ENCODE data around the gene ARHGAP20. TPM values are rescaled to one million over a fixed set of nuclear protein-coding genes. Genes with fewer than 3 reads are reported as not detected.

Gene ARHGAP20
- total RNA-seq (2014; rRNA removed; shearing (Covaris generic)) (0.76 and 0.97 TPM in 2 replicates), polyA plus RNA-seq (2016; fragmentation: Nextera tagmentation; extraction: Ambion mirVana) (0.62 and 0.84 TPM in 2 replicates)

GRCh38 chr11:110711776-110712658 is at the start of gene ARHGAP20:
TSS of gene ARHGAP20 (minus strand) at chr11:110712437. CDS start at chr11:110712231, 206 bp downstream.
- H4K20me1 ChIP-seq (ENCODE audit: insufficient read depth) = no peaks in the 10 kb centered on the region
- TF ChIP-seq EZH2phosphoT487 (IDR thresholded peaks at IDR 0.05; ENCODE audit: insufficient read depth, low read depth) = no peak
- no peak for TF ChIP-seq EZH2 (IDR thresholded peaks at IDR 0.05; ENCODE audit: insufficient read depth, poor library complexity, severe bottlenecking)
- 1 to 2% methylated on average over 46 to 83 of the region's 109 CpGs for WGBS, 2 experiments (ENCODE audit: low coverage in 1 of 2, low lambda C conversion rate in 2 of 2, missing lambda C conversion rate in 2 of 2)
- H3K4me1 ChIP-seq (ENCODE audit: insufficient read depth) = peaks cover 22% of the 10 kb centered on the region
- H3K9me2 ChIP-seq (ENCODE audit: insufficient read depth) = no peaks in the 10 kb centered on the region
- no peaks in the 10 kb centered on the region for H3K36me3 ChIP-seq (ENCODE audit: low read depth)
- H2AFZ ChIP-seq = peak within 1 kb of the TSS; percentile 92
- DNase-seq = peak; percentile 87
- no peak within 1 kb of the TSS for H3K27ac ChIP-seq
- H3K27me3 ChIP-seq (replicated peaks; ENCODE audit: insufficient read depth) = no peaks in the 10 kb centered on the region
- H3K9ac ChIP-seq = peak within 1 kb of the TSS; percentile 54
- H3K9me3 ChIP-seq (ENCODE audit: low read depth) = no peaks in the 10 kb centered on the region
- peaks cover 40% of the 10 kb centered on the region for H3F3A ChIP-seq (ENCODE audit: insufficient read depth)
- peak within 1 kb of the TSS; percentile 78 for H3K4me3 ChIP-seq
- H3K4me2 ChIP-seq (ENCODE audit: unreplicated experiment) = peak within 1 kb of the TSS; percentile 79
- H3K79me2 ChIP-seq (ENCODE audit: insufficient read depth) = no peaks in the 10 kb centered on the region
- in situ Hi-C loops (cut with MboI) = loop anchor here (25.0 kb wide), 2 partner anchors 525 to 725 kb away; partner anchors contain the start of gene POU2AF2

- Histone ChIP-seq H3K79me2 (ENCODE audit: insufficient read depth) (no peaks in the 10 kb centered on the region), H3K9me3 (ENCODE audit: low read depth) (no peaks in the 10 kb centered on the region), H3K4me3 (no peak overlapping the region), H4K20me1 (ENCODE audit: insufficient read depth) (no peaks in the 10 kb centered on the region), H3K27me3 (replicated peaks; ENCODE audit: insufficient read depth) (no peaks in the 10 kb centered on the region), H3K27ac (no peak overlapping the region), H3K4me2 (ENCODE audit: unreplicated experiment) (no peak overlapping the region), H3K9ac (no peak overlapping the region), H2AFZ (no peak overlapping the region), H3K9me2 (ENCODE audit: insufficient read depth) (peaks cover 3% of the 10 kb centered on the region; the same call in 1 of the 2 replicates), H3K36me3 (ENCODE audit: low read depth) (no peaks in the 10 kb centered on the region), H3F3A (ENCODE audit: insufficient read depth) (peaks cover 23% of the 10 kb centered on the region), H3K4me1 (ENCODE audit: insufficient read depth) (peaks cover 31% of the 10 kb centered on the region)
- DNase-seq = no peak
- in situ Hi-C loops (cut with MboI) = no loop called here
- no peak for TF ChIP-seq EZH2 (IDR thresholded peaks at IDR 0.05; ENCODE audit: insufficient read depth, poor library complexity, severe bottlenecking)
- TF ChIP-seq EZH2phosphoT487 (IDR thresholded peaks at IDR 0.05; ENCODE audit: insufficient read depth, low read depth) = no peak
- 61 to 67% methylated on average over 1 of the region's 1 CpG for whole genome bisulfite sequencing, 2 experiments (ENCODE audit: low coverage in 1 of 2, low lambda C conversion rate in 2 of 2, missing lambda C conversion rate in 2 of 2)
These were observed 49.8 kb upstream of the ARHGAP20 start for GRCh38 chr11:110761991-110762390.

- Histone ChIP-seq H3K4me1 (ENCODE audit: insufficient read depth) (peaks cover 31% of the 10 kb centered on the region), H3K4me3 (no peak overlapping the region), H3K9me2 (ENCODE audit: insufficient read depth) (peaks cover 2% of the 10 kb centered on the region; the same call in 1 of the 2 replicates), H3K27ac (no peak overlapping the region), H3K36me3 (ENCODE audit: low read depth) (no peaks in the 10 kb centered on the region), H3F3A (ENCODE audit: insufficient read depth) (peaks cover 23% of the 10 kb centered on the region), H3K9ac (no peak overlapping the region), H3K4me2 (ENCODE audit: unreplicated experiment) (no peak overlapping the region), H4K20me1 (ENCODE audit: insufficient read depth) (no peaks in the 10 kb centered on the region), H3K9me3 (ENCODE audit: low read depth) (no peaks in the 10 kb centered on the region), H3K27me3 (replicated peaks; ENCODE audit: insufficient read depth) (no peaks in the 10 kb centered on the region), H3K79me2 (ENCODE audit: insufficient read depth) (no peaks in the 10 kb centered on the region), H2AFZ (no peak overlapping the region)
- TF ChIP-seq EZH2phosphoT487 (IDR thresholded peaks at IDR 0.05; ENCODE audit: insufficient read depth, low read depth) (no peak), EZH2 (IDR thresholded peaks at IDR 0.05; ENCODE audit: insufficient read depth, poor library complexity, severe bottlenecking) (no peak)
- in situ Hi-C loops (cut with MboI) = no loop called here
- WGBS, 2 experiments (ENCODE audit: low coverage in 1 of 2, low lambda C conversion rate in 2 of 2, missing lambda C conversion rate in 2 of 2) = 94 to 100% methylated on average over 2 of the region's 2 CpGs
- no peak for DNase-seq
These were observed 48.9 kb upstream of the ARHGAP20 start for GRCh38 chr11:110761131-110761530.

- peak; percentile 34 for DNase-seq
- in situ Hi-C loops (cut with MboI) = no loop called here
These were observed 47.7 kb upstream of the ARHGAP20 start for GRCh38 chr11:110759972-110760381.

More at GRCh38 chr11:110759972-110760381, 47.7 kb upstream of the ARHGAP20 start:
- Histone ChIP-seq H4K20me1 (ENCODE audit: insufficient read depth) (no peaks in the 10 kb centered on the region), H2AFZ (no peak overlapping the region), H3K27ac (no peak overlapping the region), H3K27me3 (replicated peaks; ENCODE audit: insufficient read depth) (no peaks in the 10 kb centered on the region), H3K4me3 (no peak overlapping the region), H3K4me1 (ENCODE audit: insufficient read depth) (peaks cover 31% of the 10 kb centered on the region), H3K36me3 (ENCODE audit: low read depth) (no peaks in the 10 kb centered on the region), H3K9ac (no peak overlapping the region), H3K79me2 (ENCODE audit: insufficient read depth) (no peaks in the 10 kb centered on the region), H3K4me2 (ENCODE audit: unreplicated experiment) (no peak overlapping the region), H3K9me3 (ENCODE audit: low read depth) (no peaks in the 10 kb centered on the region), H3K9me2 (ENCODE audit: insufficient read depth) (no peaks in the 10 kb centered on the region), H3F3A (ENCODE audit: insufficient read depth) (peaks cover 23% of the 10 kb centered on the region)
- TF ChIP-seq EZH2phosphoT487 (IDR thresholded peaks at IDR 0.05; ENCODE audit: insufficient read depth, low read depth) (no peak), EZH2 (IDR thresholded peaks at IDR 0.05; ENCODE audit: insufficient read depth, poor library complexity, severe bottlenecking) (no peak)
- WGBS, 2 experiments (ENCODE audit: low coverage in 1 of 2, low lambda C conversion rate in 2 of 2, missing lambda C conversion rate in 2 of 2) = 49 to 54% methylated on average over 3 of the region's 3 CpGs

Measured in GM23248 (cell line).